ELR (cell line): ENCODE data around the gene HS3ST2.

Source experiments
- DNase-seq: peaks from one replicate; pipeline ENCODE4 v3.0.0-alpha.2; 2015; ENCODE audit warnings: low read depth

Gene HS3ST2

GRCh38 chr16:22813948-22814710 lies at the start of gene HS3ST2:
Gene HS3ST2 (plus strand): TSS chr16:22814162. CDS start chr16:22814611, 449 bp downstream.
- no peak for DNase-seq

DNA sequence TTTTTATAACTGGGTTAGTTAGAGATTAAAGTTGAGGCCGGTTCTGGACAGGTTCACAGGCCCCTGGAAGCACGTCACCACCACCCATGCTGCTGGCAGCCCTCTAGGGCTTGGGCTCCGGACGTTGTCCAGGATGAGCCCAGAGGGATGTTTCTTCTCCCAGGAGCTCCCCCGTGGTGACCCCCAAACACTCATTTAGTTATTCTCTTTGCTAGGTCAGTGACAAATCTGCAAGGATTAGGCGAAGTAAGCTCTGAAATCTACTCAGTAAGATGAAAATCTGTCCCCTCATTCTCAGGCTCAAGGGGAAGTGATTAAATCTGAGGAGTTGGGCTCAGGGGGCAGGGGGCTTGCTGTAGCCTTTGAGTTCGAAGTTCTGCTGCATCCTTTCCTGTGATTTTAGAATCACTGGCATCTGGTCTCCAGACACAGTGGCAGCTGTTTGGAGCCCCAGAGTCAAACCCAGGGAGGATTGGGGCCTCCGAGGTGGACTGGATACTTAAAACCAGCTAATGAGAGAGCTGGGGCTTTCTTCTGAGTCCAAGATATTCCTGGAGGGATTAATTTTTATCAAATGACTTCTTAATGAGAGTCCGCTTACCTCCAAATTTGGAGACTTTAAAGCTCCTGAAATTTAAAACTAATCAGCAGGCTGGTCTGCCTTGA lies 49.2 kb upstream of the HS3ST2 start:
- no peak for DNase-seq

DNA sequence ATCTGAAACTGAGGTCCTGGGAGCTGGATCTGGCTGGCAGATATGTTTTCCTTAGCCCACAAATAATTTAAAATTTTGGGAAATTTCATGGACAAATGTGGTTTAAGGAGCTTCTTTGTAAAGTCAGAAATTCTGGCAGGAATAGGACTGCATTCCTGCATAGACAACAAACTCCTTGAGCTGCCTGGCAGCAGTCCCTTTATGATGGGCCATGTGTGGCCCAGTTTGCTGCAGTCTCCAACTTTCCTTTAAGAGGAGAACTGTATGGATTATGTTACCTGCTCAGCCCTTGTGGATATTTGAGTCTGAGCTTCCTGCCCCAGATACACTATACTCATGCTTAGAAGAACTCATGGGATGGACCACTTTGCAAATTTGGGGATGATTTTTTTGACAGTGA lies 48.5 kb upstream of the HS3ST2 start:
- DNase-seq: no peak

DNA sequence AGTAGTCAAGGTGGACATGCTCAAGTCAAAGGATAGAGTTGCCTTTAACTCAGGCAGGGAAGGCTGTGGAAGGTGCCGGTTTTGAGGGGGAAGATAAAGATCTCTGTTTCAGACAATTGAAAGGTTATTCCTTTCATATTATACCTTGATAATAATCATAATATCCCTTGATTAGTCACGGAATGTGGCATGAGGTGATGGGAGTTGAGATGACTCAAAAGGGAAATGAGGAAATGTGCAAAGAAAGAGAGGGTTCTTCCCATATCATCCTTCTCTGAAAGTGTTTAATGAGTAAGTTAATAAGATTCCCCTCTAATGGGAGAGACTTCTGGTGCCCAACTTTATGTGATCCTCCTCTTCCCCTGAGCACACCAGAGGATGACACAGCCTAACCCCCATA lies 43.1 kb upstream of the HS3ST2 start:
- DNase-seq: peak; percentile 1

DNA sequence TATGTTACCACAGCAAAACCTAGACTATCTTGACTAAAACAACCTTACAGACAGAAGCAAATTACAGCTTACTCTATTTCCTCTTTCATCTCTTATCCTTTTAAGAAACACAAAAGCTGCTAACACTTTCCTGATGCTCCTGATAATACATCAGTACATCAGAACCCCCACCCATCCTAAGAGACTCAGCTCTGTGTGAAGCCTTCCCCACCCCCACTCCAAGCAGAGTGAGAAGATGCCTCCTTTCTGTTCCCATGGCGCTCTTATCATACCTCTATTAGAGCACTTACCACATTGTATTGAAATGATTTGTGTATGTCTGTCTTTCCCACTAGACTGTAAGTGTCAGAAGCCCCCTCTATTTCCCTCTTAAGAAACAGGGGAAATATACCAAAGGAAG lies 42.4 kb upstream of the HS3ST2 start:
- DNase-seq: no peak

GRCh38 chr16:22775220-22775922 lies 38.6 kb upstream of the HS3ST2 start:
- DNase-seq: no peak

GRCh38 chr16:22781480-22781879 lies 32.5 kb upstream of the HS3ST2 start:
- DNase-seq: no peak

- no peak for DNase-seq
Measured at GRCh38 chr16:22782314-22782713, 31.6 kb upstream of the HS3ST2 start.

DNA sequence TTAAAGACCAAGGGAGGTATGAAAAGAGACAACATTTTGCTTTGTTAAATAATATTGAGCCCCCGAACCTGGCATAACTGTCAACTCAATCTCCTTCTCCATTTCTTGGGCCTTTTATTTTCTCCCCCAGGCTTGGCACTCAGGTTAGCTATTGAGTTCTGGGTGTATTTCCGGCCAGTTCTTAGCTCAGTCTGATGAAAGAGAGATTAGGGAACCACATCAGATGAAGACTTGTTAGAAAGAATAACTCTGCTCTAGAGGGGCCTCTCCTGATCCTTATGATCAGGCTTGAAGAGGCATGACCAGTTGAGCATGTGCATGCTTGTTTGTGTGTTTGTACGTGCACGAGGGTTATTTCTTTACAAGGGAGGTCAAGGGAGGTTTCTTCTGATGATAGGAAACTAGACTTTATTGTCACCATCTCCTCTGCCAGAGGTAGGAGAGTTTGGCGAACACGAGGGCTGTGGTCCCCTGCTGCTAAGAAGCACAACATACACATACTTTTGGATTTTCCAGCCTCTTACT lies 29.2 kb upstream of the HS3ST2 start:
- no peak for DNase-seq

DNA sequence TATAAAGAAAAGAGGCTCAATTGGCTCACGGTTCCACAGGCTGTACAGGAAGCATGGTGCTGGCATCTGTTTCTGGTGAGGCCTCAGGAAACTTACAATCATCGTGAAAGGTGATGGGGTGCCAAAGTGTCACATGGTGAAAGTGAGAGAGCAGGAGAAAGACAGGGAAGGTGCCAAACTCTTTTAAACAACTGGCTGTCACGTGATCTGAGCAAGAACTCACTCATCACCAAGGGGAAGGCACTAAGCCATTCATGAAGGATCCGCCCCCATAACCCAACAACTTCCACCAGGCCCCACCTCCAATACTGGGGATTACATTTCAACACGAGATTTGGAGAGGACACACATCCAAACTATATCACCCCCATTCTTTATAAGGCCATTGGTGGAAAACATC lies 28.4 kb upstream of the HS3ST2 start:
- no peak for DNase-seq

DNA sequence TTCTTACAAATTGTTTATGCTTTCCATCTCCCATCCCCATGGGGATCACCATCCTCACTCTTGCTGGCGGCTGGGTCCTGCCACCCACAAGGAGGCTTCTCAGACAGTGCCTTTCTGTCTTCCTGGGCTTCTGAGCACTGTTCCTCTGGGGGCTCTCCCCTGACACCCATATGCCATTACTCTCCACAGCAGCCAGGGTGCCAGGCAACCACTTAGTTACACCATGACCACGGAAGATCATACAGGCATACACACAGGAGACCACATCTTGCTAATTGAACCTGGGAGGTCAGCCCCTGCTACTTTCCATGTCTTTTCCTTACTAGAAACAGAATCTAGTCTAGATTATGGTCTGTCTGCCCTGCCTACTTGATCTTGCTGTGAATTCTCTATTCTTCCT lies 27.7 kb upstream of the HS3ST2 start:
- DNase-seq: no peak

DNA sequence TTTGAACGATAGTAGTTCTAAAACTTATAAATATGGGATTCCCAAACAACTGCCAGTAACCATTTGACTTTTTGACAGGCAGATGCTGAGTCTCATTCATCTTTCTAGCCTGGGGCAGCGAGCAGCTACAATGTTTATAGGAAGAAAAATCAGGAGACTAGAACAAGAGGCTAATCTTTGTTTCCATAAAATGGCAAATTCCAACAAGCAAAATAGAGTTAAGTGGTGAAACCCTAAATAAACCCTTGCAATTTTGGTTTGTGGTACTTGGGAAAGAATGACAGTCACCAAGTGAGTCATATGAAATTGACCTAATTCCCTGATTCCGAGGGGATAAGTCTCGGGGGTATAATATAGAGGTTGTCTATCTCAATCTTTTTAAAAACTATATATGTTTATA lies 27.3 kb upstream of the HS3ST2 start:
- no peak for DNase-seq

DNA sequence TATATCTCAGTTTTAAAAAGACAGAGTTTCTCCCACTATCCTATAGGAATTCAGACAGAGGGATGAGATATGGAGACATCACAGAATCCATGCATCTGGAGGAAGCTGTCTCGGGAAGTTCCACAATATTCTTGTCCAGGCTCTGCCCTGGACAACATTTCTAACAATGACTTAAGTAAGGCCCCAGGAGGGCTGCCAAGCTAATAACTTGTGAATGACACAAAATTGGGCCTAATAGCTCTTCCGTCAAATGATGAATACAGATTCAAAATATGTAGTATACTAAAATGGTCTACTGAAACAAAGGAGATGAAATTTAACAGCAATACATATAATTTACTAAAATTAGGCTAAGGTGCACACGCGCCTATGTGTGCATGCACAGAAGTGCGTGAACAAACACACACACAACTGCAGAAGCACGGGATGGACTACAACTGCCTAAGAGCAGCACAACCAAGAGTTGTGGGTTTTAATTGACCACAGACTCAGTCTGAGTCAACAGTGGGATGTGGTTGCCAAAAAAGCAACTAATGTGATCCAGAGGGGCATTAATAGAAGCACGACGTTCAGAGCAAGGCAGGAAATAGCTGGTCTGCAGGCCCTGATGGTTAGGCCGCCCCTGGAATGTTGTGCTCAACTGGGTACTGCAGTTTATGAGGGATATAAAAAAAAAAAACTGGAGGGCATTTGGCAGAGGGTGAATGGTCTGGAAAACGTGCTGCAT lies 26.3 kb upstream of the HS3ST2 start:
- peak; percentile 58 for DNase-seq

GRCh38 chr16:22788193-22788530 lies 25.8 kb upstream of the HS3ST2 start:
- peak; percentile 7 for DNase-seq

- DNase-seq: peak; percentile 43
Measured at GRCh38 chr16:22789281-22789945, 24.5 kb upstream of the HS3ST2 start.

- no peak for DNase-seq
Measured at GRCh38 chr16:22797551-22797950, 16.4 kb upstream of the HS3ST2 start.

DNA sequence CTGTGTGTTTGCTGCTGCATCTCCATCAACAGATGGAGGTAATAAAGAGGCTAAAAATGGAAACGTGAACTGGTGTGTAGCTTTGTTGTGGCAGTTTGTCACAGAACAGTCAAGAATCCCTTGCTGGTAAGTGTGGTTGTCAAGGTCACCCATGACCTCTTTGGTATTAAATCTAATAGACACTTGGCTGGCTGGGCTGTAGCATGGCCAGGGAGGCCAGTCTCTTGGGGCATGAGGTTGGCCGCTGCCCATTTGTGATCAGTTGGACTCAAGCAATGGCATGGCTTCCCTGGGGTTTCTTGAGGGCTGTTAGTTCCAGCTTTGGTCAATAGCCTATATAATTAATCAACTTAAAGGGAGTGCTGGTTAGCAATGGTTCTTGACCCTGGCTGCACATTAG lies 14.8 kb upstream of the HS3ST2 start:
- DNase-seq: no peak

DNA sequence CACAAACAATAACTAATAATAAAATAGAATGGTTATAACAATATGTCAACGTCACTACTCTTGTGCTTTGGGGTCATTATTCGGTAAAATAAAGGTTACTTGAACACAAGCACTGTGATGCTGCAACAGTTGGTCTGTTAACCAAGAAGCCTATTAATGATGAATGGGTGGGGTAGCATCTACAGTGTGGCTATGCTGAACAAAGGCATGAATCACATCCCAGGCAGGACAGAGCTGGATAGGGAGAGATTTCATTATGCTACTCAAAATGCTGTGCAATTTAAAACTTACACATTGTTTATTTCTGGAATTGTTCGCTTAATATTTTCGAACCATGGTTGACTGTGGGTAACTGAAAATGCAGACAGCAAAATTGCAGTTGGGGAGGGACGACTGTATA lies 9.1 kb upstream of the HS3ST2 start:
- DNase-seq: no peak

DNA sequence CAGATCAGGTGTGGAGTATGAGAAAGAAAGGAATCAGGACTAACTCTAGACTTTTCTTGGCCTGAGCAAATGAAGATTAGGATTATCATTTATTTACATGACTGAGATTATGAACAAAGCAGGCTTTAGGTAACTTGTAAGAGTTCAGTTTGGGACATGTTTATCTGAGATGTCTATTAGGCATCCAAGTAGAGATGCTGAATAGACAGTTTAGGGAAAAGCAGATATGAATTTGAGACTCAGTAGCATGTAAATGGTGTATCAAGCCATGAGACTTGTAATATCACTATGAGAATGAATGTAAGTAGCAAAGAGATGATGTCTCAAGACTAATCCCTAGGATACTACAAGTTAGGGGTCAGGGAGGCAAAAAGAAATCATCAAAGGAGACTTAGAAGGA lies 8.6 kb upstream of the HS3ST2 start:
- DNase-seq: no peak

GRCh38 chr16:22806811-22807210 lies 7.2 kb upstream of the HS3ST2 start:
- no peak for DNase-seq

DNA sequence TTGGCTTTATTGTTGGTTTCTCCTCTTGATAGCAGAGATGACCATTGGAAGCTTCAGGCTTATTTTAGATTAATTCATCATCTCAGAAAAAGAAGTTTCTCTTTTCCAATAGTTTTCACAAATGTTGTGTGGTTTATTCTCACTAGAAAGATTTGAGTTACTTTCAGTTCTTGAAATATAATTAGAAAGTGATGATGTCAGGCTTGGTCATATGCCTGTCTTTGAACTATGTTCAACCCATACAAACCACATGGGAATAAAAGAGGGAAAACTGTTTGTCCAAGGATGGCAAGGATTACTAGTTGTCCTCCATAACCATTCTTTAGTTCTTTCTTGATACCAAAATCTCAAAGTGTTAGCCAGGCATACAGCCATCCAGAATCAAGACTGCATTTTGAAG lies 3.7 kb upstream of the HS3ST2 start:
- DNase-seq: no peak
